Fibroblast of skin of abdomen (primary cell): ENCODE data around the gene BCKDK. TPM values are rescaled to one million over a fixed set of nuclear protein-coding genes. Genes with fewer than 3 reads are reported as not detected.

ENCODE experiments used
- DNase-seq: peaks from one replicate; pipeline ENCODE4 v3.0.0-alpha.2; 2013
- polyA plus RNA-seq, 2 experiments: library from polyadenylated mRNA; unstranded; fragments of 120-200 nt; gene quantifications; one replicate each; pipeline ENCODE4 v1.2.1, GENCODE V29; 2013; ENCODE audit not compliant: insufficient read length in 2 of 2

The BCKDK gene
- polyA plus RNA-seq (2013, experiment 1 of 2; ENCODE audit: insufficient read length), result 60.7 TPM
- 60.3 TPM for polyA plus RNA-seq (2013, experiment 2 of 2; ENCODE audit: insufficient read length)

DNA sequence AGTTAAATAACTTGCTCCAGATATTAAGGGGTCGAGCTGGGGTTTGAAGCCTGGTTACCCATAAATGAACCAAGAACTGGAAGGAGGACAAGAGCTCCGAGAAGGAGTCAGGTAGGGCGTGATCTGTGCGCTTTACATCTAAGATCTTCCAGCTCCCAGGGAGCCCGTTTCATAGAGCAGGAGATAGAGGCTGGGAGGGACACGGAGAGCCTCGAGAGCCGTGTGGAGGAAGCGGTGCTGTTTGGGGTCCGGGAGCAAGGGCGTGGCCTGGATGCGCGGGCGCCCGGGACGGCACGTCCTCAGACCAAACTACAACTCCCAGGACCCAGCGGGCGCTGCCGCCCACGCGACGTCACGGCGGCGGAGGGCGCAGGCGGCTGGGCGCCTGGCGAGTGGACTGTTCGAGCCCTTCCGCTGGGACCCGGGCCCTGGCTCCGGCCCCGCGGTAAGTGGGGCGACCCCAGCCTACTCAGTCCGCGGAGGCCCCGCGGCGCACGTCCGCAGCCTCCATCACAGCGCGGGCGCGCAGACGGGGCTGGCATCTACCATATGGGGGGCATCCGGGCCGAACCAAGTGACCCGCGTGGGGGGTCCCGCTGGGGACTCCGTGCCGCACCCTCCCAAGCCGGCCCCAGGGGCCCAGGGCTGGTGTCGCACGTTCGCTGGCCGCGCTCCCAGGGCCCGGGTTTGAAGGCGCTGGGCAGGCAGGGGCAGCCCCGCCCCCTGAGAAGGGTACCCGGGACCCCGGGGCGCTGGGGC lies at the start of gene BCKDK:
Gene BCKDK, plus strand, starts transcription at position 352 of the 759 bp plus-strand sequence. CDS start 838 bp downstream, outside the sequence.
- peak; percentile 77 for DNase-seq

- no peak for DNase-seq
These were observed 46.9 kb upstream of the BCKDK start for GRCh38 chr16:31061126-31061812.

DNA sequence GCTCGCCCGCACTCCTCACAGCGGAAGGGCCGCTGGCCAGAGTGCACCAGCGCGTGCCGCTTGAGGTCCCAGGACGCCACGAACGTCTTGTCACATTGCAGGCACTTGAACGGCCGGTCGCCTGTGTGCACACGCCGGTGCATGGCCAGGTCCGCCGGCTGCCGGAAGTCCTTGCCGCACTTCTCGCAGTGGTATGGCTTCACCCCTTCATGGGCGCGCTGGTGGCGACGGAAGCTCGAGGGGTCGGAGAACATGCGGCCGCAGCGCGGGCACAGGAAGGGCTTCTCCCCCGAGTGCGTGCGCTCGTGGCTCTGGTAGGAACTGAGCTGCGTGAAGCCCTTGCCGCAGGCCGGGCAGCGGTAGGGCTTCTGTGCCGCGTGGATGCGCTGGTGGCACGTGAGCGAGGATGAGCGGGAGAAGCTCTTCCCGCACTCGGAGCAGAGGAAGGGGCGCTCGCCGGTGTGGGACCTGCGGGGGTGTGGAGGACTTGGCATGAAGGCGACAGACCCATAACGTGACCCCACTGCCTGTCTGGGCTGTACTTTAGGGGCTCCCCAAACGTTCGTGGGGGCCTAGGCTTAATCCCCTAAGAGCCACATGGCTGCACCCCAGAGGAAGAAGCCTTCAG lies 46.3 kb upstream of the BCKDK start:
- DNase-seq, result no peak

GRCh38 chr16:31063495-31063842 lies 44.7 kb upstream of the BCKDK start:
- no peak for DNase-seq

GRCh38 chr16:31063843-31064611 lies 44.2 kb upstream of the BCKDK start:
- no peak for DNase-seq

- DNase-seq, result peak; percentile 94
These were observed 43.2 kb upstream of the BCKDK start for GRCh38 chr16:31064882-31065461.

- DNase-seq, result no peak
These were observed 40.8 kb upstream of the BCKDK start for GRCh38 chr16:31067342-31067741.

- peak; percentile 89 for DNase-seq
These were observed 36.3 kb upstream of the BCKDK start for GRCh38 chr16:31071861-31072260.

DNA sequence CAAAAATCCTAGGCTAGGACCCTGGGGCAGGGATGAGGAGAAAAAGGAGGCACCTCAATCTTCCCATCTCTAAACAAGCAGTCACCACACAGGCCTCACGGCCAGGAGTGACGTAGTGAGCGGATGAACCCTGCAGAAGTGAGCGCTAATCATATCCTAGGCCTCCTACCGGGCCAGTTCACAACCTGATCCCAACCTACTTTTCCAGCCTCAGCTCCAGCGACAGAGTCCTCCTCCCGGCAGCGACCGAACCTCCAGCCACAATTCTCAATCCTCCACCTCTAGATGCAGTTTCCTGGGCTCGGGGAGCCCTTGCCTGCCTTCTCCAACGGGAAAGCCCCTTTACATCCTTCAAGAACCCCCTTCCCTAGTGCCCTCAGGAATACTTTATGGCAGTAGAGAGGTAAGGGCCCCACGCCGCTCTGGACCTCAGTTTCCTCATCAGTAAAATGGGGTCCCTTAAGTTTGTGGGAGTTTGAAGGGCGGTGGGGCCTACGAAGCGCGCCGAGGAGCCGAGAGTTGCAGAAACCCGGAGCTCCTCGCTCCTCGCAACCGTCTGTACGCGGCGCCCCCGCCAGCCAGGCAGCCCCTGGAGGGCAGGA lies 35.5 kb upstream of the BCKDK start:
- peak; percentile 14 for DNase-seq

DNA sequence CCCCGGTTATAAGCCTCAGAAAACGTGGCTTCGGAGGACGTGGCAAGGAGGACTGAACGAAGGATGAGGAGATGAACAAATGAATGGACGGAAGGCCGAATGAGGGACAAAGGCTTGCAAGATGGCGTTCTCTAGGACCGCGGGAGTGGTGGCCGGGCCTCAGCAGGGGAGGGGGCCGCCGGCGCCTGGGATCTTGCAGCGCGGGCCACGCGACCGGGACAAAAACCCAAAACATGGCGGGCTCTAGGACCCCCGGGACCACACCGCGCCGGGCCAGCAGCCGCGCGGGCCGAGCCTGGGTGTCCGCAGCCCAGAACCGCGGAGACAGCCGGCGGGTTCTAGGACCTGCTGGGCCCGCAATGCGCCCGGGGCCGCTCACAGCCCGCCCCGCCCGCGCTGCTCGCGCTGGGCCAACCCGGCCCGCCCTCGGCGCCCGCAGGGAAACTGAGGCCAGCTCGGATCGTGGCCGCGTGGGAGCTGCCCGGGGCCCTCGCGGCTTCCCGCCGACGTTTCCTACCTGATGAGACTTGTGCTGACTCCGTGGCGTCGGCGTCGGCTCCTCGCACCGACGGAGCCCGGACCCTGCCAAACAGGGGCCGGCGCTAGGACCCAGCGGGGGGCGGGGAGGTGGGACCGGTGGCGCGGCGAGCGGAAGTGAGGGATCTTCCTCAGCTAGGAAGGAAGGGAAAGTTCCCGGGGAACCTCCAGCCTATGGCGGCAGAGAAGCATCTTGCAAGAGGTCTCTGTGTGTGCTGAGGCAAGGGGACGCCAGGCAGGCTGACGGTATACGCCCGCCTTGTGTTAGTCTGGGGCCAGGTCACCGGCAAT lies 34.8 kb upstream of the BCKDK start:
- peak; percentile 90 for DNase-seq

GRCh38 chr16:31073970-31074813 lies 34.0 kb upstream of the BCKDK start, which contains the start of the genes ZNF646 and ZNF668:
ZNF646 (plus strand) TSS chr16:31074422; CDS start chr16:31076325, 1,903 bp downstream.
ZNF668 (minus strand) TSS chr16:31074240; CDS start chr16:31064459, 9,781 bp downstream.
- peak; percentile 99 for DNase-seq

DNA sequence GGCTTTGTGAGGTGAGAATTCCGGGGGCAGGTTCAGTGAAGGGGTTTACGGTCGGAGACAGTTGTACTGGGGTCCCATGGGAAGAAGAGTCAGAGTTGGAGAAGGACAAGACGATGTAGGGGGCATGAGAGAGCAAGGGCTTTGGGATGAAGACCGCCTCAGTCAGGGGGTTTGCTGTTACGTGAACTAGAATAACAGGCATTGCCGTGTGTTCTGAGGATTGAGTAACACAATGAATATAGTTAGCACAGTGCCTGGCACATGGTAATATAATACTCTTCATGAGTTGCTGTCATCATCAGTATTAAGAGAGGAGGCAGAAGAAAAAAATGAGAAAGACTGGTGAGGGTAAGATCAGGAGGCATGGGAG lies 33.4 kb upstream of the BCKDK start:
- DNase-seq, result no peak

GRCh38 chr16:31076319-31076718 lies 31.9 kb upstream of the BCKDK start:
- DNase-seq, result no peak

GRCh38 chr16:31077024-31077423 lies 31.2 kb upstream of the BCKDK start:
- DNase-seq, result no peak

DNA sequence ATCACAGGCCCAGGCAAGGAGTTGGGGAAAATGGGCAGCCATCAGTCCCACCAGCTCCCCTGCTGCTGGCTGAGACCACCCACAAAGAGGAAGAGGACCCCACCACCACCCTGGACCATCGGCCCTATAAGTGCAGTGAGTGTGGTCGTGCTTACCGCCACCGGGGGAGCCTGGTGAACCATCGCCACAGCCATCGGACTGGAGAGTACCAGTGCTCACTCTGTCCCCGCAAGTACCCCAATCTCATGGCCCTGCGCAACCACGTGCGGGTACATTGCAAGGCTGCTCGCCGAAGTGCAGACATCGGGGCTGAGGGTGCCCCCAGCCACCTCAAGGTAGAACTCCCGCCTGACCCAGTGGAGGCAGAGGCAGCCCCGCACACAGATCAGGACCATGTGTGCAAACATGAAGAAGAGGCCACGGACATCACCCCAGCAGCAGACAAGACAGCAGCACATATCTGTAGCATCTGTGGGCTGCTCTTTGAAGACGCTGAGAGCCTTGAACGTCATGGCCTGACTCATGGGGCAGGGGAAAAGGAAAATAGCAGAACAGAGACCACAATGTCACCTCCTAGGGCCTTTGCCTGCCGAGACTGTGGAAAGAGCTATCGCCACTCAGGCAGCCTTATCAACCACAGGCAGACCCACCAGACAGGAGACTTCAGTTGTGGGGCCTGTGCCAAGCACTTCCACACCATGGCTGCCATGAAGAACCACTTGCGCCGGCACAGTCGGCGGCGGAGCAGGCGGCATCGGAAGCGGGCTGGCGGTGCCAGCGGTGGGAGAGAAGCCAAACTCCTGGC lies 30.4 kb upstream of the BCKDK start:
- no peak for DNase-seq

DNA sequence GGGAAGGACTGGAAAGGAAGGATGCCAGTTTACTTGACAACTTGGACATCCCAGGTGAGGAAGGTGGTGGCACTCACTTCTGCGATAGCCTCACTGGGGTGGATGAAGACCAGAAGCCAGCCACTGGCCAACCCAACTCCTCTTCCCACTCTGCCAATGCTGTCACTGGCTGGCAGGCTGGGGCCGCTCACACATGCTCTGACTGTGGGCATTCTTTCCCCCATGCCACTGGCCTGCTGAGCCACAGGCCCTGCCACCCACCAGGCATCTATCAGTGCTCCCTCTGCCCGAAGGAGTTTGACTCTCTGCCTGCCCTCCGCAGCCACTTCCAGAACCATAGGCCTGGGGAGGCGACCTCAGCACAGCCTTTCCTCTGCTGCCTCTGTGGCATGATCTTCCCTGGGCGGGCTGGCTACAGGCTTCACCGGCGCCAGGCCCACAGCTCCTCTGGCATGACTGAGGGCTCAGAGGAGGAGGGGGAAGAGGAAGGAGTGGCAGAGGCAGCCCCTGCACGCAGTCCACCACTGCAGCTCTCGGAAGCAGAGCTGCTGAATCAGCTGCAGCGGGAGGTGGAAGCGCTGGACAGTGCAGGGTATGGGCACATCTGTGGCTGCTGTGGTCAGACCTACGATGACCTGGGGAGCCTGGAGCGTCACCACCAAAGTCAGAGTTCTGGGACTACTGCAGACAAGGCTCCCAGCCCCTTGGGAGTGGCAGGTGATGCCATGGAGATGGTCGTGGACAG lies 29.4 kb upstream of the BCKDK start:
- no peak for DNase-seq

- no peak for DNase-seq
These were observed 28.7 kb upstream of the BCKDK start for GRCh38 chr16:31079342-31079944.
